ENCODE data around the gene DAGLA. TPM values are rescaled to one million over a fixed set of nuclear protein-coding genes. Genes with fewer than 3 reads are reported as not detected.
A peak's percentile ranks its signal among the peaks of the same experiment; 100 is the strongest.

Gene DAGLA
- total RNA-seq, 1 experiment from 2014 or later, result 4.8 TPM

GRCh38 chr11:61680622-61681221 lies 531 bp downstream of the DAGLA start:
- peaks cover 12% of the 10 kb centered on the region for H3K27me3 ChIP-seq (ENCODE audit: control insufficient read depth, insufficient read depth, low read length)
- no peak for DNase-seq

GRCh38 chr11:61682093-61682732 lies 2.0 kb downstream of the DAGLA start:
- peak; percentile 47 for DNase-seq
- Histone ChIP-seq H3K27me3 (ENCODE audit: control insufficient read depth, insufficient read depth, low read length) (peaks cover 12% of the 10 kb centered on the region), H3K36me3 (replicated peaks; ENCODE audit: control insufficient read depth, insufficient read depth, low read length) (no peaks in the 10 kb centered on the region), H3K4me3 (ENCODE audit: insufficient read depth, low read depth, low read length) (no peak overlapping the region)

More at GRCh38 chr11:61680622-61681221, 531 bp downstream of the DAGLA start:
- H3K4me3 ChIP-seq (ENCODE audit: insufficient read depth, low read depth, low read length), result peak overlapping the region; percentile 19
- H3K36me3 ChIP-seq (replicated peaks; ENCODE audit: control insufficient read depth, insufficient read depth, low read length), result no peaks in the 10 kb centered on the region

- DNase-seq, result peak; percentile 45
- H3K36me3 ChIP-seq (replicated peaks; ENCODE audit: control insufficient read depth, insufficient read depth, low read length), result no peaks in the 10 kb centered on the region
- H3K27me3 ChIP-seq (ENCODE audit: control insufficient read depth, insufficient read depth, low read length), result peaks cover 12% of the 10 kb centered on the region
- H3K4me3 ChIP-seq (ENCODE audit: insufficient read depth, low read depth, low read length), result no peak overlapping the region
Observed at GRCh38 chr11:61682906-61683675, 2.9 kb downstream of the DAGLA start.

- Histone ChIP-seq H3K36me3 (replicated peaks; ENCODE audit: control insufficient read depth, insufficient read depth, low read length) (no peaks in the 10 kb centered on the region), H3K4me3 (ENCODE audit: insufficient read depth, low read depth, low read length) (no peak overlapping the region), H3K27me3 (ENCODE audit: control insufficient read depth, insufficient read depth, low read length) (peaks cover 12% of the 10 kb centered on the region)
- peak; percentile 67 for DNase-seq
Observed at GRCh38 chr11:61683961-61684869, 4.0 kb downstream of the DAGLA start.

GRCh38 chr11:61684870-61685616 lies 4.9 kb downstream of the DAGLA start:
- peak; percentile 58 for DNase-seq
- Histone ChIP-seq H3K27me3 (ENCODE audit: control insufficient read depth, insufficient read depth, low read length) (peaks cover 12% of the 10 kb centered on the region), H3K4me3 (ENCODE audit: insufficient read depth, low read depth, low read length) (no peak overlapping the region), H3K36me3 (replicated peaks; ENCODE audit: control insufficient read depth, insufficient read depth, low read length) (no peaks in the 10 kb centered on the region)

GRCh38 chr11:61685617-61685967 lies 5.4 kb downstream of the DAGLA start:
- Histone ChIP-seq H3K27me3 (ENCODE audit: control insufficient read depth, insufficient read depth, low read length) (peaks cover 10% of the 10 kb centered on the region), H3K36me3 (replicated peaks; ENCODE audit: control insufficient read depth, insufficient read depth, low read length) (no peaks in the 10 kb centered on the region), H3K4me3 (ENCODE audit: insufficient read depth, low read depth, low read length) (no peak overlapping the region)
- DNase-seq, result peak; percentile 44

GRCh38 chr11:61686066-61686465 lies 5.9 kb downstream of the DAGLA start:
- peaks cover 5% of the 10 kb centered on the region for H3K27me3 ChIP-seq (ENCODE audit: control insufficient read depth, insufficient read depth, low read length)
- H3K36me3 ChIP-seq (replicated peaks; ENCODE audit: control insufficient read depth, insufficient read depth, low read length), result no peaks in the 10 kb centered on the region
- peak; percentile 56 for DNase-seq
- no peak overlapping the region for H3K4me3 ChIP-seq (ENCODE audit: insufficient read depth, low read depth, low read length)

- DNase-seq, result peak; percentile 52
- Histone ChIP-seq H3K4me3 (ENCODE audit: insufficient read depth, low read depth, low read length) (no peak overlapping the region), H3K27me3 (ENCODE audit: control insufficient read depth, insufficient read depth, low read length) (peaks cover 1% of the 10 kb centered on the region; the same call in 1 of the 2 replicates), H3K36me3 (replicated peaks; ENCODE audit: control insufficient read depth, insufficient read depth, low read length) (no peaks in the 10 kb centered on the region)
Observed at GRCh38 chr11:61686469-61686868, 6.3 kb downstream of the DAGLA start.

GRCh38 chr11:61687420-61687819 lies 7.2 kb downstream of the DAGLA start:
- Histone ChIP-seq H3K36me3 (replicated peaks; ENCODE audit: control insufficient read depth, insufficient read depth, low read length) (no peaks in the 10 kb centered on the region), H3K4me3 (ENCODE audit: insufficient read depth, low read depth, low read length) (no peak overlapping the region), H3K27me3 (ENCODE audit: control insufficient read depth, insufficient read depth, low read length) (no peaks in the 10 kb centered on the region; the same call in 1 of the 2 replicates)
- no peak for DNase-seq

- H3K4me3 ChIP-seq (ENCODE audit: insufficient read depth, low read depth, low read length), result no peak overlapping the region
Observed at GRCh38 chr11:61688365-61689163, 8.4 kb downstream of the DAGLA start.

GRCh38 chr11:61689164-61689496 lies 8.9 kb downstream of the DAGLA start:
- no peak overlapping the region for H3K4me3 ChIP-seq (ENCODE audit: insufficient read depth, low read depth, low read length)
- H3K36me3 ChIP-seq (replicated peaks; ENCODE audit: control insufficient read depth, insufficient read depth, low read length), result no peaks in the 10 kb centered on the region
- H3K27me3 ChIP-seq (ENCODE audit: control insufficient read depth, insufficient read depth, low read length), result no peaks in the 10 kb centered on the region
- DNase-seq, result no peak

More at GRCh38 chr11:61688365-61689163, 8.4 kb downstream of the DAGLA start:
- no peaks in the 10 kb centered on the region for H3K27me3 ChIP-seq (ENCODE audit: control insufficient read depth, insufficient read depth, low read length)
- no peaks in the 10 kb centered on the region for H3K36me3 ChIP-seq (replicated peaks; ENCODE audit: control insufficient read depth, insufficient read depth, low read length)
- DNase-seq, result peak; percentile 61

GRCh38 chr11:61690706-61691379 lies 10.7 kb downstream of the DAGLA start:
- DNase-seq, result no peak
- no peaks in the 10 kb centered on the region for H3K36me3 ChIP-seq (replicated peaks; ENCODE audit: control insufficient read depth, insufficient read depth, low read length)

More at GRCh38 chr11:61690706-61691379, 10.7 kb downstream of the DAGLA start:
- H3K27me3 ChIP-seq (ENCODE audit: control insufficient read depth, insufficient read depth, low read length), result no peaks in the 10 kb centered on the region
- no peak overlapping the region for H3K4me3 ChIP-seq (ENCODE audit: insufficient read depth, low read depth, low read length)

All from H7 (cell line).